ENCODE data around the gene KRTAP20-2.

KRTAP20-2 gene

GRCh38 chr21:30676737-30677136, 41.7 kb downstream of the KRTAP20-2 start:
- DNase-seq, result no peak

- DNase-seq, result no peak
Observed at GRCh38 chr21:30680586-30680985, 45.6 kb downstream of the KRTAP20-2 start.

GRCh38 chr21:30684506-30684905, 49.5 kb downstream of the KRTAP20-2 start:
- DNase-seq, result no peak

Measured in DMS79 treated with DMSO at 0.1 percent for 48 hours (cell line).